ENCODE measurements around the gene SMARCA4. TPM values are rescaled to one million over a fixed set of nuclear protein-coding genes. Genes with fewer than 3 reads are reported as not detected.

SMARCA4 gene
- total RNA-seq, 2 experiments from 2014 or later: 409 to 554 TPM

DNA sequence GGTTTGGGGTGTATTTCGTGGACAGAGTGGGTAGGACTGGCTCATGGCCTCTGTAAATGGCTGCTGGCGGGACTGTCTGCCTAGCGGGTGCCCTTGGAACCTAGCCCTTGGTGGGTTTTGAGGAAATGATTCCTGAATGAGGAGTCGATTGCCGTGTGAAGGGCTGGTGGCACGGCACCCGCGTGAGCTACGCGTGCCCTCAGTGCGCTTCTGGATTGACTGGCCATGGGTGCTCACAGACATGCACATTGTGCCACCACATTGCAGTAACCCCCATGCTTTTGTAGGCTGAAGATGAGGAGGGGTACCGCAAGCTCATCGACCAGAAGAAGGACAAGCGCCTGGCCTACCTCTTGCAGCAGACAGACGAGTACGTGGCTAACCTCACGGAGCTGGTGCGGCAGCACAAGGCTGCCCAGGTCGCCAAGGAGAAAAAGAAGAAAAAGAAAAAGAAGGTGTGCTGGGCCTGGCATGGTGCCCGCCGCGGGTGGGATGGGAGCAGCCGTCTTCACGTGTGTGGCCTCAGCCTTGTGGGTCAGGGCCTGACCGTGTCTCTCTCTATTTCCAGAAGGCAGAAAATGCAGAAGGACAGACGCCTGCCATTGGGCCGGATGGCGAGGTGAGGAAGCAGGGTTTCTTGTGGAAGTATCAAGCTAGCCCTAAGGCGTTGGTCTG lies 35.2 kb downstream of the SMARCA4 start:
- TF ChIP-seq EZH2phosphoT487 (IDR thresholded peaks at IDR 0.05; ENCODE audit: borderline replicate concordance, low read depth, low read length): no peak
- TF ChIP-seq, protein P1, sequence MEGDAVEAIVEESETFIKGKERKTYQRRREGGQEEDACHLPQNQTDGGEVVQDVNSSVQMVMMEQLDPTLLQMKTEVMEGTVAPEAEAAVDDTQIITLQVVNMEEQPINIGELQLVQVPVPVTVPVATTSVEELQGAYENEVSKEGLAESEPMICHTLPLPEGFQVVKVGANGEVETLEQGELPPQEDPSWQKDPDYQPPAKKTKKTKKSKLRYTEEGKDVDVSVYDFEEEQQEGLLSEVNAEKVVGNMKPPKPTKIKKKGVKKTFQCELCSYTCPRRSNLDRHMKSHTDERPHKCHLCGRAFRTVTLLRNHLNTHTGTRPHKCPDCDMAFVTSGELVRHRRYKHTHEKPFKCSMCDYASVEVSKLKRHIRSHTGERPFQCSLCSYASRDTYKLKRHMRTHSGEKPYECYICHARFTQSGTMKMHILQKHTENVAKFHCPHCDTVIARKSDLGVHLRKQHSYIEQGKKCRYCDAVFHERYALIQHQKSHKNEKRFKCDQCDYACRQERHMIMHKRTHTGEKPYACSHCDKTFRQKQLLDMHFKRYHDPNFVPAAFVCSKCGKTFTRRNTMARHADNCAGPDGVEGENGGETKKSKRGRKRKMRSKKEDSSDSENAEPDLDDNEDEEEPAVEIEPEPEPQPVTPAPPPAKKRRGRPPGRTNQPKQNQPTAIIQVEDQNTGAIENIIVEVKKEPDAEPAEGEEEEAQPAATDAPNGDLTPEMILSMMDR (conservative IDR thresholded peaks at IDR 0.05; ENCODE audit: low read length): no peak
- CTCF ChIA-PET (ENCODE audit: unreplicated experiment): no interaction called here
- Histone ChIP-seq H3K79me2 (ENCODE audit: insufficient read depth, low read depth, low read length) (no peaks in the 10 kb centered on the region; the same call in 1 of the 2 replicates), H3K4me3 (ENCODE audit: low read depth, low read length, poor library complexity, severe bottlenecking) (no peak overlapping the region), H4K20me1 (ENCODE audit: insufficient read depth, low read length) (0 out of 2 replicates have a peak, but pooled peaks cover 5% of the 10 kb centered on the region), H3K4me2 (ENCODE audit: low read length) (no peak overlapping the region), H3K4me1 (ENCODE audit: insufficient read depth, low read length, poor library complexity, severe bottlenecking) (no peaks in the 10 kb centered on the region), H3K27ac (ENCODE audit: low read depth, low read length, poor library complexity, severe bottlenecking) (no peak overlapping the region), H2AFZ (ENCODE audit: low read length) (no peak overlapping the region), H3K36me3 (ENCODE audit: insufficient read depth, low read length) (peaks cover 98% of the 10 kb centered on the region), H3K9me3 (ENCODE audit: low read length) (no peaks in the 10 kb centered on the region), H3K9me2 (ENCODE audit: insufficient read depth, low read length) (no peaks in the 10 kb centered on the region)
- no peak for DNase-seq (ENCODE audit: low spot score)
- POLR2A ChIA-PET: no interaction called here
- intact Hi-C loops (cut with micrococcal nuclease; ENCODE audit: unreplicated experiment): no loop called here
- no TSS peak for BruUV-seq (replicated peaks)

DNA sequence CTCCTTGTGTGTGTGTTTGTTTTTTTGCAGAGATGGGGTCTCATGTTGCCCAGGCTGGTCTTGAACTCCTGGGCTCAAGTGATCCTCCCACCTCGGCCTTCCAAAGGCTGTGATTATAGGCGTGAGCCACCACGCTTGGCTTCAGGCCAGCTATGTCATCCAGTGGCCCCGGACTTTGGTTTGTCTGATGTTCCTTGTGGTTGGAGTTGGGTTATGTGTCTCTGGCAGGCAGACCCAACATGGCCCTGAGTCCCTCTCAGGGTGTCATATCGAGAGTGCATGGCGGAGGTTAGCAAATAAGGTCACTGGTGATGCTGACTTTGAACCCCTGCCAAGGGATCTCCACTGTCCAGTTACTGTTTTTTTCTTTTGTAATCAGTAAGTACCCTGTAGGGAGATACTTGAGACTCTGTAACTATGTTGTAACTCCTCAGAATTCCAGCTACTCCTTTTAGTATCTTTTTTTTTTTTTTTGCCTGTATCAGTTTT lies 37.3 kb downstream of the SMARCA4 start:
- POLR2A ChIA-PET: no interaction called here
- Histone ChIP-seq H3K9me2 (ENCODE audit: insufficient read depth, low read length) (no peaks in the 10 kb centered on the region), H4K20me1 (ENCODE audit: insufficient read depth, low read length) (0 out of 2 replicates have a peak, but pooled peaks cover 5% of the 10 kb centered on the region), H2AFZ (ENCODE audit: low read length) (no peak overlapping the region), H3K9me3 (ENCODE audit: low read length) (no peaks in the 10 kb centered on the region), H3K4me3 (ENCODE audit: low read depth, low read length, poor library complexity, severe bottlenecking) (no peak overlapping the region), H3K4me1 (ENCODE audit: insufficient read depth, low read length, poor library complexity, severe bottlenecking) (no peaks in the 10 kb centered on the region), H3K4me2 (ENCODE audit: low read length) (no peak overlapping the region), H3K36me3 (ENCODE audit: insufficient read depth, low read length) (peaks cover 95% of the 10 kb centered on the region), H3K79me2 (ENCODE audit: insufficient read depth, low read depth, low read length) (no peaks in the 10 kb centered on the region; the same call in 1 of the 2 replicates), H3K27ac (ENCODE audit: low read depth, low read length, poor library complexity, severe bottlenecking) (no peak overlapping the region)
- BruUV-seq (replicated peaks): no TSS peak
- TF ChIP-seq, protein P1 (conservative IDR thresholded peaks at IDR 0.05; ENCODE audit: low read length): no peak
- TF ChIP-seq EZH2phosphoT487 (IDR thresholded peaks at IDR 0.05; ENCODE audit: borderline replicate concordance, low read depth, low read length): no peak
- intact Hi-C loops (cut with micrococcal nuclease; ENCODE audit: unreplicated experiment): no loop called here
- DNase-seq (ENCODE audit: low spot score): no peak
- CTCF ChIA-PET (ENCODE audit: unreplicated experiment): no interaction called here

DNA sequence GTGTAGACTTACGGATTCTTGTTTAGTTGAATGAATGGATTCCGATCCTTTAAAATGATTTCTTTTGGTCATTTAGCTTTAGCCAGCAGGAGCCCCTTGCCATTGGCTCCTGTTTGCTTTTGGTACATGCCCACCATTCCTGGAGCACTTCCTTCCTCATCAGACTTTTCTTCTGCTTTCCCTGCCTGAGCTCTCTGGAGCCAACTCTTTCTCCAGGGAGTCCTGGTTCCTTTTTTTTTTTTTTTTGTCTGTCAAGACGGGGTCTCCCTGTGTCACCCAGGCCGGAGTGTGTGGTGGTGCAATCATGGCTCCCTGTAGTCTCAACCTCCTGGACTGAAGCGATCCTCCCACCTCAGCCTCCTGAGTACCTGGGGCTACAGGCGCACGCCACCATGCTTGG lies 37.8 kb downstream of the SMARCA4 start:
- DNase-seq (ENCODE audit: low spot score): no peak
- peaks cover 95% of the 10 kb centered on the region for H3K36me3 ChIP-seq (ENCODE audit: insufficient read depth, low read length)
- TF ChIP-seq EZH2phosphoT487 (IDR thresholded peaks at IDR 0.05; ENCODE audit: borderline replicate concordance, low read depth, low read length): no peak
- no TSS peak for BruUV-seq (replicated peaks)
- CTCF ChIA-PET (ENCODE audit: unreplicated experiment): no interaction called here
- 0 out of 2 replicates have a peak, but pooled peaks cover 5% of the 10 kb centered on the region for H4K20me1 ChIP-seq (ENCODE audit: insufficient read depth, low read length)
- H3K4me2 ChIP-seq (ENCODE audit: low read length): no peak overlapping the region
- intact Hi-C loops (cut with micrococcal nuclease; ENCODE audit: unreplicated experiment): no loop called here
- POLR2A ChIA-PET: interaction anchor here (0.6 kb wide), 1 partner anchor 296 kb away, joined by 4 read pairs; no protein-coding TSS in a partner anchor
- no peaks in the 10 kb centered on the region for H3K9me3 ChIP-seq (ENCODE audit: low read length)
- H2AFZ ChIP-seq (ENCODE audit: low read length): no peak overlapping the region
- no peak overlapping the region for H3K27ac ChIP-seq (ENCODE audit: low read depth, low read length, poor library complexity, severe bottlenecking)
- H3K9me2 ChIP-seq (ENCODE audit: insufficient read depth, low read length): no peaks in the 10 kb centered on the region
- H3K79me2 ChIP-seq (ENCODE audit: insufficient read depth, low read depth, low read length): no peaks in the 10 kb centered on the region
- no peaks in the 10 kb centered on the region for H3K4me1 ChIP-seq (ENCODE audit: insufficient read depth, low read length, poor library complexity, severe bottlenecking)
- no peak overlapping the region for H3K4me3 ChIP-seq (ENCODE audit: low read depth, low read length, poor library complexity, severe bottlenecking)
